HG02588 (cell line): ENCODE results near the gene TRPV4.

Experiments used
- ATAC-seq: cut with Tn5 transposase; IDR thresholded peaks from one replicate; pipeline ENCODE4 v1.9.1; 2021; ENCODE audit warnings: mild to moderate bottlenecking, moderate library complexity; ENCODE audit not compliant: unreplicated experiment

The TRPV4 gene

DNA sequence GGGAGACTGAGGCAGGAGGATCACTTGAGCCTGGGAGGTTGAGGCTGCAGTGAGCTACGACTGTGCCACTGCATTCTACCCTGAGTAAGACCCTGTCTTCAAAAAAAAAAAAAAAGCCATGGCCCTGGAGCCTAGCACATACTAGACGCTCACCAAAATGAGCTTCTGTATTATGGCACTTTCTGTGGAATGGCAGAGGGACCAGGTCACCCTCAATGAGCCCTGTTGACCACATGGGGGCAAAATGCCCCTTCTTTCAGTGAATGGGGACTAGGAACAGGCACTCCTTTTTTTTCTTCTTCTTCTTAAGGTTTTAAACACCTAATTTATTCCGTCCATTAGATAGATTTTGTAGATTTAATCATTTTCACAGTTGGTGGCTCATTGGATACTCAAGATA is 69.1 kb downstream of the TRPV4 start:
- no peak for ATAC-seq

DNA sequence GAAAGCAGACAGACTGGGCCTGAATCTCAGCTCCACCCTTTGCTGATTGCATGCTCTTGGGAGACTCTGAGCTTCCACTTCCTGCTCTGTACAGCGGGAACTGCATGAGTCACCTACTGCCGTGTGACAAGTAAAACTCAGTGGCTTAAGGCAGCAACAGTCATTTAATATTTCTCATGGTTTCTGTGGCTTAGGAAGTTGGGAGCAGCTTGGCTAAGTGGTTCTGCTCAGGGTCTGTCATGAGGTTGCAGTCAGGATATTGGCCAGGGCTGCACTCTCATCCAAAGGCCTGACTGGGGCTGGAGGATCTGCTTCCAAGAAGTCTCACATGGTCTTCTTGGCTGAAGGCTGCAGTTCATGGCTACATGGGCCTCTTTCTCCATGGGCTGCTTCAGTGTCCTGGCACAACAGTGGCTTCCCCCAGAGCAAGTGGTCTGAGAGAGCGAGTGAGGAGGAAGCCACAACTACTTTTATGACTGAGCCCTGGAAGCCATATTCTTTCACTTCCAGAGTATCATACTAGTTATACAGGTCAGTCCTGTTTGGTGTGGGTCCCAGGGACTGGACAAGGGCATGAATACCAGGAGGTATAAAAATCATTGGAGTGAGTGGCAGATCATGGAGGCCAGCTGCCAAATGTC is 69.9 kb downstream of the TRPV4 start:
- no peak for ATAC-seq

DNA sequence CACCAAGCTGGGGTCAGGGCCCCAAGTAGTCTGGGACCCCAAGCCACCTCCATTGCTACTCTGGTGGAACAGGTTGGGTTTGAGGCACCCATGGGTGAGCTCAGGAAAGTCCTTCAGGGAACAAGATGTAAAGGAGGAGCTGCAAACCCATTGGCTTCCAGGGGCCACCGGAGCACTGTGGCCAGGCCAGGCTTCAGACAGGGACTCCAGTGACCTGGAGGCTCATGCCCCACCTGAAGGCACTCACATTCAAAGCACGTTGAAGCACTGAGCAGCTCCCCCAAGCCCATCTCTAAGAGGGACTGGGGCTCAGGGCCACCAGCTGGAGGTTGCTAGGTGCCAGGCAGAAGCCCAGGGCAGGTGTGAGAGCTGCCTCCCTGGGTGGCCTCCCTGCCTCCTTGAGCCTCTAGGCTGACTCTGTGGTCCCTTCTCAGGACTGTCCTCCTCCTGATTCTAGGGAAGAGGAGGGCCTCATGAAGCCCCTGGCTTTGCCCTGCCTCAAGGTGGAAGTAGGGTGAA is 70.5 kb downstream of the TRPV4 start:
- ATAC-seq = no peak

DNA sequence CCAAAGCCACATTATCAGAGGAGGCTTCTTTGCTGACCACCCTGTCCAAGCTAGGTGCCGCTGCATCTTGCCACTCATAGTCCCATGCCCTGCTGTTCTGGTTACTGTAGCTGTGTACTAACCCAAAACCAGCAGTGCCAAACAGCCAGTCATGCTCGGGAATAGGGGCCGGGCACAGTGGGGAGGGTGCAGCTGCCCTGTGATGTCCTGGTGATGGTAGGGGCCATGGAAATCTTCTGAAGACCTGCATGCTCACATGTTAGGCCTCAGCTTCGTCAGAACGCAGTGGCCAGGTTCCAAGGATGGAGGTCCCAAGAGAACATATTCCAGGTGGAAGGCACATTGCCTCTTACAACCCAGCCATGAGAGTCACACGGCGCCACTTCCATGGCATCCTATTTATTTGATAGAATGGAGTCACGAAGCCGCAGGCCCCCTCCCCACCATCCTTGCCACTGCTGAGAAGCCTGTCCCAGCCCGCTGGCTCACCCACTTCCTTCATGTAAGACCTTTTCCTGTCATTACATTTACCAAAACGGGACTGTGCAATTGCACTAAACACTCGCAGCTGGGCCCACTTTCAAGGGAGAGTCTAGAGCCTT is 71.0 kb downstream of the TRPV4 start:
- ATAC-seq = no peak

DNA sequence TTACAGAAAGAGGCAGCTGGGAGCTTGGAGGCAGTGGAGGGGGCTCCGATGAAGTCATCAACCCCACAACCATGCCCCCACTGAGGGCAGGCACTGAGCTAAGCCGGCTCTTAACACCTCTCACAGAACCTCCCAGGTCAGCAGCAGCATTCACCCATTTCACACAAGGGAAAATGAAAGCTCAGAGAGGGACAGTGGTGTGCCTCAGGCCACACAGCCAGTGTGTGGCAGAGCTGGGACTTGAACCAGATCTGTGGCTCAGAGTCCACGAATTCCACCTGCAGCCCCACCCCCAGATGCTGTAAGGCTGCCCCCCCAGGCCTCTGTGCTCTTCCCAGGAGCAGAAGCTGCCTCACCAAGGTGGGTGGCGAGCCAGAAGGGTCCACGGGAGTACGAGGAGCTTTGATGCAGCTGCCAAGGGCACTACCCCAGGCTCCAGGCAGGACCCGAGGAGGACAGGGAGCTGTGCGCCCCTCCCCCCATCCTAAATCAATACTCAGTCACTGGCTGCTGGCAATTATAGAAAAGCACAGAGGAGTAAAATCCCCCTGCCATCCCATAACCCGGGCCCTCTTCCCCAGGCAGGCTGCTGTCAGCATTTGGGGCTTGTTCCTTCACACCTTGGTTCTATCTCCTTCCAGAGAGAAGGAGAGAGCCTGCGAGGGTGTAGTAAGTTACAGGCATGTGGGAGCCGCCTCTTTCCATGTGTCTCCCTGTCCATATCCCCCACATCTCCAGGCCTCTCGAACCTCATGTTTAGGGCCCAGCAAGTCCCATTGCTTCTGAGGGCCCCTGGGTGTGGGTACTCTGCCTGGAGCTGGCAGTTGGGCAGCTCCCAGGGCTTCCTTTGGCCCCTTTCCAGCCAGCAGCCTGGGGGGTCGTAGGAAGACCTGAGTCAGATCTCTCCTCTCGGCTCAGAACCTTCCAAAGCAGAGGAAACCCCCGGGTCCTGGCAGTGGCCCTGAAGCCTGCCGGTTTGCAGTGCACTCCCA is 72.0 kb downstream of the TRPV4 start:
- ATAC-seq = no peak

DNA sequence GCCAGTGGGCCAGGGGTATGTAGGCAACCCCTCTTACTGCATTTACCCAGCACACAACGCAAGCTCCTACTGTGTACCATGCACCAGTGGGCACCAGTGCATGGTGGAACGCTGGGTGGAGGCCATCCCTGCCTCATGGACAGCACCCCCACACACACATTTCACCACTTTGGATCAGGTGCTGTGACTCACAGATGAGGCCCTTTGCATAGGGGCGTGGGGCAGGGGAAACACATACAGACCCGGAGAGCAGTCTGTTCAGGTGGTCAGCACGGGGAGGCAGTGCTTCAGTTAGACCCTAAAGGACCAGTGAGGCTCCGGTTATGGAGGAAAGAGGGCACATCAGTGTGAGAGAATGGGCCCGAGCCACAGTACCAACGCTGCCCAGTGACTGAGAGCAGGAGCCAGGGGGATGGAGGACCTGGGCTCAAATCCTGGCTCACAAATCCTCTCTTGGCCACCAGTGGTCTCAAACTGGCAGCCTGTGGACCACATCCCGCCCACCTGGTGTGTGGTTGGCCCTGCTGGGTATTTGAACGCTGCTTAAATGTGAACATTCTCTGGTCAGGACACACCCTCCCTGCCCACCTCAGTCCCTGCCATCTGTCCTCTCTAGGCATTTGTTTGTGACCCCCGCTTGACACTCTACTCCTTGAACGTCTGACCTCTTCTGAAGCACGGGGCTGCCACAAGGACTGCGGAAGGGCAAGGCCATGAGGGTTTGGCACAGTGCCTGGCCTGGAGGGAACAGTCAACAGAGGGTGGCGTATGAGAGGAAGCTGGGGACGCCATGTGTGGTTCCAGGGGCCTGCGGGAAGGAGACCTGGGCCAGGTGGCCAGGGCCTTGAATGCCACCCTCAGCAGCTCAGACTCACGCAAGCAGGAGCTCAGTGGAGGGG is 72.9 kb downstream of the TRPV4 start:
- no peak for ATAC-seq

DNA sequence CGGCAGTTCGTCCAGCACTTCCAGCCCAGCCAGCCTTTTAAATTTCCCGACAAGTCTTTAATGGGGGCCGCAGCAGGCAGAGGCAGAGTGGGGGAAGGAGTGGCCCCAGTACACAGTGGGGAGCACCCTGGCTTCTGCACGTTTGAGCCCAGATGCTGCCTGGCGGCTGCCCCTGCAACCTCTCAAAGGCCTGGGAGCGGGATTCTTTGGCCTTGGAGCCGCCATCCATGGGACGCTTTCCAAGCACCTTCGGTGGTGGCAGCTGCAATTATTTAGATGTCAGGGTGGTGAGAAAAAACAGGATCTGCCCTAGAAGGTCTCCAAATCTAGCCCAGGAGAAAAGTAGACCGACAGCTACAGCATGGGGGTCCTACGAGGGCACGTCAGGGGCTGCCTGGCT is 73.6 kb downstream of the TRPV4 start:
- ATAC-seq = no peak

DNA sequence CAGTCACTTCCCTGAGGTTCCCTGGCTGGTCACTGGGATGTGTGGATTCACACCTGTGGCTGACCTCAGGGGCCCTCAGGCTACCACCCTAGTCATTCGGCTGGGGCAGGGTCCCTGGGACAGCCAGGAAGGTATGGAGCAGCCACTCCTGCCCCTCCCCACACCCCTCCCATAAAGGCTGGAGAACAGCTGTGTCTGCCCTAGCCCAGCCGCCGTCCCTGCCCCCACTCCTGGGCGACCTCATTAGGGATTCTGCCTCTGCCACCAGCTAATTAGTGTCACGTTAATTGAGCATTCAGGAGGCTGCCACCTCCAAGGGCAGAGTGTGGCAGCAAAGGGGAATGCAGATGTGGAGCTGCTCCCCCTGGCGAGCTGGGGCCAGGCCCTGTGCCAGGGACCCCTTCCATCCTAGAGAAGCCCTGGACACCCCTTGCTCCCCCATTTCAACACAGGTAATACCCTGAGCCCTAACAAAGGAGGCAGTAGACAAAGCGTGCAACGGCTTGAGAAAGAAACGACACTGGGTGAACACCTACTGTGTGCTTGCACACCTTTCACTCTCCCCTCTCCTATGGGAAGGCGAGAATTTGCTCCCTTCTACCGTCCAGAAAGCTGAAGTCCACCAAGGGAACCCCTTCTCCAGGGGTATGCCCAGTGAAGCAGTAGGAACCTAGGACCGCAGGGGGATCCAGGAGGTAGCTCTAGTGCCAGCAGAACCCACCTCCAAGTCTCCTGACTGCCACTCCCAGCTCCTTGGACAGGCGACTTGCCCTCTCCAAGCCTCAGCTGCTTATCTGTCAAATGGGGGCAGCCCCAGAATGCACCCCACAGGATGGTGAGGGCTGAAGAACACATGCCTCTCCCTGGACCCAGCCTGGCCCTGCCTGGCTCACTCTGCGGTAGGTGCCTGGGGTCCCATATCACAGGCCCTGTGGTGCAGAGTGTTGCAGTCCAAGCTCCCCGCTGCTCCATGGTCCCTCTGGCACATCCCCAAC is 74.5 kb downstream of the TRPV4 start:
- no peak for ATAC-seq

DNA sequence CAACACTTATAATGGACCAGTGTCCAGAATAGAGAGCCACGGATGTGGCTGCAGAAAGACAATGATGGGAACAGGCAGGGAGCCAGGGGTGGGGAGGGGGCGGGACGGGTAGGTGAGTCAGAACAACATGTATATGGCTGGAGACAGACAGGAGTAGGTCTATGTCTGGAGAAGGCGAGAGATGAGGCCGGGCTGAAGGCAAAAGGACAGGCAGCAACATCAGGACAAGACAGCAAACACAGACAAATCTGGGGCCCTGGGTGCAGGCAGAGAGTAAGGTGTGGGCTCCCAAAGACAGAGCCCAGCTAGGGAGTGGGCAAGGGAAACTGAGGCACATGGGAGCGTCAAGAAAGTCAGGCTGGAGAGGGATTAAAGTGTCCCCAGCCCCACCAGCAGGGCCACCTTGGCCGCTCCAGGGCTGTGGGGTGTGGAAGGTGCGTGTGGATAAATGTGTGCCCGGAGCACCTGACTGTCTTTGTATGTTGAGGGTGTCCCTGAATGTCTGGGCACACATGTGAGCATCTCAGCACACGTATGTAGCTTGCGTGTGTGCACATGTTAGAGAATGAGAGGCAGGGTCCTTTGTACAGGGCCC is 75.4 kb downstream of the TRPV4 start:
- no peak for ATAC-seq

DNA sequence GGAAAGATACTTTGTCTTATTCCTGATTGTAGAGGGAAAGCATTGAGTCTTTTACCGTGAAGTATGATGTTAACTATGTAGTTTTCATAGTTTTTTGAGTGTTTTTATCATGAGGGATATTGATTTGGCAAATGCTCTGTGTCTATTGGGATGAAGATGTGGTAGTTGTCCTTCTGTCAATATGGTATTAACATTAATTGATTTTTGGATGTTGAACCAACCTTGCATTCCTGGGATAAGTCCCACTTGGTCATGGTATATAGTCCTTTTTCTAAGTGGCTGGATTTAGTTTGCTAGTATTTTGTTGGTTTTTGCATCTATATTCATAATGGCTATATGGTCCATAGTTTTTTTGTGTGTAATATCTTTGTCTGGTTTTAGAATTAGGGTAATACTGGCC is 76.7 kb downstream of the TRPV4 start:
- no peak for ATAC-seq

DNA sequence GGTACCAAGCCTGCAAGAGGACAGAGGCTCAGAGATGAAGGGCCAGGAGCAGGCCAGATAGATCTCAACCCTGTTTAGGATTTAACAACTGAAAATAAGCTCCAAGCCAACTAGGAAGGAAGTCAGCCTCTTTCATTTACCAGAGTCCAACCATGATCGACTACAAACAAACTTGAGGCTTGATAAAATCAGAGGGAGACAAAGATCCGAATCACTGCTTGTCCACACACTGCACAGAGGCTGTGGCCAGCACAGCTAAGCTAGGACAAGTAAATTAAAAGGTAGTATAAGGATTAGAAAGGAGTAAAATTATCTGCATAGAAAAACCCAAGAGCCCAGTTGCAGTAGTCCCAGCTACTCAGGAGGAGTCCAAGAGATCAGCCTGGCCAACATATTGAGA is 79.2 kb downstream of the TRPV4 start:
- no peak for ATAC-seq

DNA sequence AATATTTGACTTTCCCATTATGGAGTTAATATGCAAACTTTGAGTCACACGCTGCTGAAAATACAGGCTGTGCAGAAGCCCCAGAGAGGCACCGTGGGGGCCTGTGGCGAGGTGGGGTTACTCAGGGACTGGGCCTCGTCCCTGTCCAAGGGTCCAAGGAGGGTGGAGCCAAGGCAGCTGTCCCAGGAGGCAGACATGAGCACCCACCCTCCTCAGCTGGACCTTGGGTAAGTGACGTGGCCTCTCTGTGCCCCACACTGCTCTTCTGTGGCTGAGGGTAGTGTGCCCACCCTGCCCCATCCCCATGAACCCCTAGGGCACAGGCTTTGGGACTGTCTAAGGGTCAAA is 80.2 kb downstream of the TRPV4 start:
- no peak for ATAC-seq

DNA sequence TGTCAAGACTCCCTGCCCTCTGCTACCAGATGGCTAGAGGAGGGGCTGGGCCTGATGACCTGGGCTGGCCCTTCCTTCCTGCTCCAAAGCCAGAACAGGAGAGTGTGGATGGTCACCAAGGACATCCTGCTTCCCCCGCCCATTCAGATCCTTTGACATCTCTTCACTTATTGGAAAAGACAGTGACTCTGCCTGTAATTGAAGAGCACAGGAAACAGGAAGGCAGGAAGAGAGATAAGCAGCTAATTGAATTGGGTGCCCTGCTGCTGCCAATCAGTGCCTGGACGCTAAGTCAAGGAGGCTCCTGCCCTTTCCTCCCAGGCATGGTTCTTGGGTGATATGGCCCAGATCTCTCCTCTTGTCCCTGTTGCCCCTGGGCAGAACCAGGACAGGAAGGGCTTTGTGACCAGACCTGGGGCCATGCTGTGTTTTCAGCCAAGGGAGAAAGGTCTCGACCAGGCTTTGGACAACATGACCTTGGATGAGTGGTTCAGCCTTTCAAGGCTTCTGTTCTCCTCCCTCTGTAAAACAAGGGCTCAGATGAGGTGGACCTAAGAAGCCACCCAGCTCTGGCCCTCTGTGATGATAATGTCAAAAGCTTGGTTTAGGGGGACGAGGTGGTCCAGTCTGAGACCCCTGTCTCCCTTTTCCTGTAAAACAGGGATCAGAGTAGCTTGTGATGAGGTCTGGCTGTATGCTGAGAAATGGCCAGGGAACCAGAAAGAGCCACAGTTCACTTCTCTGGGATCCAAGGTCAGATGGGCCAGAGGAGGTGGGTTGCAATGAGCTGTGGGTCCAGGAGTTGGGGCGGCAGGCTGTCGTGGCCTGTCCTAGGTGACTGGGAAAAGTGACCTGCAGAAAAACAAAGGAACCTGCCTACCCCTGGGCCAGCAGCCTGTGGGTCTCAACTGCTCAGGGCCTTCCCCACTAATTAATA is 80.8 kb downstream of the TRPV4 start:
- ATAC-seq = no peak

DNA sequence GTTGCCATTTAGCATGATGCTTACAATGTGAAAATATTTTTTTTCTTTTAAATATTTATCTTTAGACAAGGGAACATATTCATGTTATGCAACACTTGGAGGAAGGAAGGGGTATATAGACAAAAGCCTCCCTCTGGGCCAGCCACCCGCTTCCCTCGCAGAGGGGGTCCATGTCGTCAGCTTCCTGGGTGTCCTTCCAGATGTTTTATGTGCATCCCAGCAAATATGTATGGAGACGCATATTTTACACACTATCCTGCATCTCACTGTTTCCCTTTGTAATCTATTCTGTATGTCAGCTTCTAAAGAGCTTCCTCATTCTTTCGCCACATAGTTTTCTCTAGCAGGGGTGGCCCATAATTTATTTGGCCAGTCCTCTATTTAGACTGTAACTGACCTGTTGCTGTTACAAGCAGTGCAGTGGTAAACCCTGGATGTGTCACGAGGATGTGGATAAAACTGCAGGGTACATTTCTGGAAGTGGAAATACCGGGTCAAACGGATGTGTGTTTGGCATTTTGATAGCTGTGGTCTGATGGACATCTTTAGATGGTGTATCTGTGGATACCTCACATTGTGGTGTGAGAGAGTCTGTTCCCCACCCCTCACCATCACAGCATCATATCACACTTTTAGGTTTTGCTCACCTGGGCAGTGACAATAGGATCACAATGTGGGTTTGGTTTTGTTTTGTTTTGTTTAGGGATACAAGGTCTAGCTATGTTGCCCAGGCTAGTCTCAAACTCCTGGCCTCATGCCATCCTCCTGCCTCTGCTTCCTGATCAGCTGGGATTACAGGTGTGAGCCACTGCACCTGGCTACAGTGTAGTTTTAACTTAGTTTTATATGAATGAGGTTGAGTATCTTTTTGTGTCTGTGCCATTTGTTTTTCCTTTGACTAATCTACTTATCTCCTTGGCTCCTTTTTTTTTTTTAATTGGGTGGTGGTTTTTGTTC is 87.9 kb downstream of the TRPV4 start:
- ATAC-seq = no peak

DNA sequence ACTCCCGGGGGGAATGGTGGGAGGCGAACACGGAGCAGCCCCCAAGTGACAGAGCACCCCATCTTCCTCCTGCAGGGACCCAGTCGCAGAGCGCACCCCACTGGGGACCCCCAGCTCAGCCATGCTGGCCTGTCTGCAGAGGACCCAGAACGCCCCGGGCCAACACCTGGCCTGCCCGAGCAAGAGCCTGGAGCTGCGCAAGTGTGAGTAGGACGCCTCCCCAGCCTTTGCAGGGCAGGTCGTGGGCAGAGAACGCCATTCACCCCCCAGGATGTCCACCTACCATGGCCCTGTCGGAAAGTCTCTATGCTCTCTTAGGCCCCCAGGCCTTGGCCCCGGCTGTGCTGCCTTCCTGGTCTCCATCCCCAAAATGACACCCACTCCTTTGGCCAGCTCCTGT is 89.2 kb downstream of the TRPV4 start:
- no peak for ATAC-seq

DNA sequence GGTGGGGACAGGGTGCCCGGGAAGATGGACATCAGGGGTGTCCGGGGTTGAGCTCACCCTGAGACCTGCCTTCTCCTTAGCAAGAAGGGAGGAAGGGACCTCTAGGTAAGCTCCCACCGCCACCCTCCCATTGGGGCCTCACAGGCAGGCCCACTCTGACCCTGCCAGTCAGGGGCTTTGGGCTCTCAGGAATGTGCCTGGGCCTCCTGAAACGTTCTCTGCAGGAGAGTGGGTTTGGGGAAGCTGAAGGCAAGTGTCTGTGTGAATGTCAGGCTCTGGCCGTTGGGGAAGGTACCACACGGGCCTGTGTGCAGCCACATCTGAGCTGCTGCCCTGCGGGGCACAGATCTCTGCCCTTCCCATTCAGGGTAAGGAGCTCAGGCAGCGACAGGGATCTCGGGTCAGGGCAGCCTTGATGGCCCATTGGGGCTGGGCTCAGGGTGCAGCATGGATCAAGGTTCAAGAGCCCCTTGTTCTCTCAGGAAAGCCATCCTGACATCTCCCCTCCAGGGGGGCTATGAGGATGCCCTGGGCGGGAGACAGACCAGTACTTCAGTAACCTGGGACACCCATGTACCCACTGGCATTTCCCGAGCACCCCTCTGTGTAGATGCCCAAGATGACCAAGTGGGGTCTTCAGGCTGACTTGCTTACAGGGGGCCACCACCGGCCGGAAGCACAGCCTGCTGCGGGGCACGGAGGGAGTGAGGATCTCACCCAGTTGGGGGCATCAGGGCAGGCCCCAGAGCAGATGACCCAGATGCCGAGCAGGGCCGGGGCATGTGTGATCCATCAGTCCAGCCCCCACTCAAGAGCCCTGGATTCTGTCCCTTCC is 89.9 kb downstream of the TRPV4 start:
- no peak for ATAC-seq
